Panc1 (cell line): ENCODE measurements around the gene C9orf85.

Experiments used
- CTCF ChIP-seq: fragments of 450-650 bp; IDR thresholded peaks from 2 replicates; pipeline ENCODE4 v1.5.1; 2017; ENCODE audit warnings: mild to moderate bottlenecking
- POLR2AphosphoS5 ChIP-seq: IDR thresholded peaks from 2 replicates; pipeline ENCODE4 v1.6.1; 2012; ENCODE audit warnings: mild to moderate bottlenecking, low read depth, low read length, moderate library complexity
- SIN3A ChIP-seq: IDR thresholded peaks from 2 replicates; pipeline ENCODE4 v1.6.1; 2012; ENCODE audit warnings: low read depth, mild to moderate bottlenecking, low read length, moderate library complexity, borderline replicate concordance; ENCODE audit not compliant: insufficient read depth
- TF ChIP-seq, protein P1 (sequence below), 2 experiments: IDR thresholded peaks; 2 replicates each; pipeline ENCODE4 v1.6.1; 2011 to 2012; ENCODE audit warnings: low read depth in 2 of 2, control low read depth in 1 of 2, low read length in 1 of 2, mild to moderate bottlenecking in 1 of 2, moderate library complexity in 1 of 2; ENCODE audit not compliant: insufficient read depth in 1 of 2

GRCh38 chr9:72013292-72013760 lies 101.9 kb downstream of the C9orf85 start:
- TF ChIP-seq CTCF: no peak
- no peak for TF ChIP-seq POLR2AphosphoS5
- TF ChIP-seq, protein P1, sequence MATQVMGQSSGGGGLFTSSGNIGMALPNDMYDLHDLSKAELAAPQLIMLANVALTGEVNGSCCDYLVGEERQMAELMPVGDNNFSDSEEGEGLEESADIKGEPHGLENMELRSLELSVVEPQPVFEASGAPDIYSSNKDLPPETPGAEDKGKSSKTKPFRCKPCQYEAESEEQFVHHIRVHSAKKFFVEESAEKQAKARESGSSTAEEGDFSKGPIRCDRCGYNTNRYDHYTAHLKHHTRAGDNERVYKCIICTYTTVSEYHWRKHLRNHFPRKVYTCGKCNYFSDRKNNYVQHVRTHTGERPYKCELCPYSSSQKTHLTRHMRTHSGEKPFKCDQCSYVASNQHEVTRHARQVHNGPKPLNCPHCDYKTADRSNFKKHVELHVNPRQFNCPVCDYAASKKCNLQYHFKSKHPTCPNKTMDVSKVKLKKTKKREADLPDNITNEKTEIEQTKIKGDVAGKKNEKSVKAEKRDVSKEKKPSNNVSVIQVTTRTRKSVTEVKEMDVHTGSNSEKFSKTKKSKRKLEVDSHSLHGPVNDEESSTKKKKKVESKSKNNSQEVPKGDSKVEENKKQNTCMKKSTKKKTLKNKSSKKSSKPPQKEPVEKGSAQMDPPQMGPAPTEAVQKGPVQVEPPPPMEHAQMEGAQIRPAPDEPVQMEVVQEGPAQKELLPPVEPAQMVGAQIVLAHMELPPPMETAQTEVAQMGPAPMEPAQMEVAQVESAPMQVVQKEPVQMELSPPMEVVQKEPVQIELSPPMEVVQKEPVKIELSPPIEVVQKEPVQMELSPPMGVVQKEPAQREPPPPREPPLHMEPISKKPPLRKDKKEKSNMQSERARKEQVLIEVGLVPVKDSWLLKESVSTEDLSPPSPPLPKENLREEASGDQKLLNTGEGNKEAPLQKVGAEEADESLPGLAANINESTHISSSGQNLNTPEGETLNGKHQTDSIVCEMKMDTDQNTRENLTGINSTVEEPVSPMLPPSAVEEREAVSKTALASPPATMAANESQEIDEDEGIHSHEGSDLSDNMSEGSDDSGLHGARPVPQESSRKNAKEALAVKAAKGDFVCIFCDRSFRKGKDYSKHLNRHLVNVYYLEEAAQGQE (IDR thresholded peaks at IDR 0.05; ENCODE audit: insufficient read depth in 1 of 2, low read depth in 2 of 2, low read length in 1 of 2): no peak
- no peak for TF ChIP-seq SIN3A
